ENCODE results near the gene SHQ1.

Gene SHQ1

GRCh38 chr3:72847282-72847681, 963 bp downstream of the SHQ1 start:
- DNase-seq = no peak

- DNase-seq = no peak
These were observed 2.1 kb downstream of the SHQ1 start for GRCh38 chr3:72846166-72846565.

- peak; percentile 10 for DNase-seq
These were observed 3.7 kb downstream of the SHQ1 start for GRCh38 chr3:72844436-72844993.

- DNase-seq = no peak
These were observed 9.2 kb downstream of the SHQ1 start for GRCh38 chr3:72839057-72839456.

- no peak for DNase-seq
These were observed 11.3 kb downstream of the SHQ1 start for GRCh38 chr3:72836923-72837322.

GRCh38 chr3:72836416-72836815, 11.8 kb downstream of the SHQ1 start:
- DNase-seq = no peak

GRCh38 chr3:72830452-72831223, 17.6 kb downstream of the SHQ1 start:
- DNase-seq = no peak

- no peak for DNase-seq
These were observed 18.5 kb downstream of the SHQ1 start for GRCh38 chr3:72829701-72830100.

GRCh38 chr3:72821161-72821781, 27.0 kb downstream of the SHQ1 start:
- no peak for DNase-seq

- no peak for DNase-seq
These were observed 27.8 kb downstream of the SHQ1 start for GRCh38 chr3:72820415-72820814.

GRCh38 chr3:72818905-72819304, 29.3 kb downstream of the SHQ1 start:
- DNase-seq = peak; percentile 9

- no peak for DNase-seq
These were observed 30.0 kb downstream of the SHQ1 start for GRCh38 chr3:72818092-72818773.

- DNase-seq = no peak
These were observed 31.3 kb downstream of the SHQ1 start for GRCh38 chr3:72816862-72817355.

- DNase-seq = no peak
These were observed 33.9 kb downstream of the SHQ1 start for GRCh38 chr3:72814308-72814707.

- DNase-seq = no peak
These were observed 36.0 kb downstream of the SHQ1 start for GRCh38 chr3:72812201-72812600.

- no peak for DNase-seq
These were observed 36.7 kb downstream of the SHQ1 start for GRCh38 chr3:72811571-72811970.

- no peak for DNase-seq
These were observed 37.4 kb downstream of the SHQ1 start for GRCh38 chr3:72810659-72811434.

- no peak for DNase-seq
These were observed 38.2 kb downstream of the SHQ1 start for GRCh38 chr3:72810063-72810462.

GRCh38 chr3:72804361-72804760, 43.9 kb downstream of the SHQ1 start:
- no peak for DNase-seq

GRCh38 chr3:72803573-72803972, 44.7 kb downstream of the SHQ1 start:
- DNase-seq = no peak

- DNase-seq = no peak
These were observed 46.2 kb downstream of the SHQ1 start for GRCh38 chr3:72802001-72802400.

- DNase-seq = no peak
These were observed 47.4 kb downstream of the SHQ1 start for GRCh38 chr3:72800869-72801268.
